Measurements from ENCODE around the gene PLA2G2C. TPM values are rescaled to one million over a fixed set of nuclear protein-coding genes. Genes with fewer than 3 reads are reported as not detected.

The PLA2G2C gene
- total RNA-seq, 1 donor from 2014 or later, result not detected

- intact Hi-C loops (cut with DNase I), result no loop called here
- TF ChIP-seq POLR2AphosphoS5 (IDR thresholded peaks at IDR 0.05; ENCODE audit: insufficient read depth in 1 of 2, low read depth in 1 of 2) (no peak), POLR2A (IDR thresholded peaks at IDR 0.05) (no peak)
- TF ChIP-seq, protein P1, sequence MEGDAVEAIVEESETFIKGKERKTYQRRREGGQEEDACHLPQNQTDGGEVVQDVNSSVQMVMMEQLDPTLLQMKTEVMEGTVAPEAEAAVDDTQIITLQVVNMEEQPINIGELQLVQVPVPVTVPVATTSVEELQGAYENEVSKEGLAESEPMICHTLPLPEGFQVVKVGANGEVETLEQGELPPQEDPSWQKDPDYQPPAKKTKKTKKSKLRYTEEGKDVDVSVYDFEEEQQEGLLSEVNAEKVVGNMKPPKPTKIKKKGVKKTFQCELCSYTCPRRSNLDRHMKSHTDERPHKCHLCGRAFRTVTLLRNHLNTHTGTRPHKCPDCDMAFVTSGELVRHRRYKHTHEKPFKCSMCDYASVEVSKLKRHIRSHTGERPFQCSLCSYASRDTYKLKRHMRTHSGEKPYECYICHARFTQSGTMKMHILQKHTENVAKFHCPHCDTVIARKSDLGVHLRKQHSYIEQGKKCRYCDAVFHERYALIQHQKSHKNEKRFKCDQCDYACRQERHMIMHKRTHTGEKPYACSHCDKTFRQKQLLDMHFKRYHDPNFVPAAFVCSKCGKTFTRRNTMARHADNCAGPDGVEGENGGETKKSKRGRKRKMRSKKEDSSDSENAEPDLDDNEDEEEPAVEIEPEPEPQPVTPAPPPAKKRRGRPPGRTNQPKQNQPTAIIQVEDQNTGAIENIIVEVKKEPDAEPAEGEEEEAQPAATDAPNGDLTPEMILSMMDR (IDR thresholded peaks at IDR 0.05), result no peak
- H3K4me3 ChIP-seq, result peak overlapping the region in 1 of 2 donors; percentile 49
- no peak for DNase-seq (ENCODE audit: extremely low spot score in 2 of 2)
- H3K9me3 ChIP-seq, result no peaks in the 10 kb centered on the region
- H3K36me3 ChIP-seq, result no peaks in the 10 kb centered on the region
- no peak overlapping the region for H3K27ac ChIP-seq
- peaks cover 17% of the 10 kb centered on the region for H3K4me1 ChIP-seq
- H3K27me3 ChIP-seq, result no peaks in the 10 kb centered on the region
Measured at GRCh38 chr1:20184997-20185833, 1.1 kb downstream of the PLA2G2C start.

- TF ChIP-seq POLR2AphosphoS5 (IDR thresholded peaks at IDR 0.05; ENCODE audit: insufficient read depth in 1 of 2, low read depth in 1 of 2) (no peak), POLR2A (IDR thresholded peaks at IDR 0.05) (no peak)
- TF ChIP-seq, protein P1 (IDR thresholded peaks at IDR 0.05), result no peak
- no peak overlapping the region for H3K4me3 ChIP-seq
- DNase-seq (ENCODE audit: extremely low spot score in 2 of 2), result no peak
- H3K27ac ChIP-seq, result no peak overlapping the region
- H3K4me1 ChIP-seq, result peaks cover 17% of the 10 kb centered on the region
- intact Hi-C loops (cut with DNase I), result no loop called here
- H3K27me3 ChIP-seq, result no peaks in the 10 kb centered on the region
- no peaks in the 10 kb centered on the region for H3K9me3 ChIP-seq
- no peaks in the 10 kb centered on the region for H3K36me3 ChIP-seq
Measured at GRCh38 chr1:20184481-20184900, 1.8 kb downstream of the PLA2G2C start.

GRCh38 chr1:20183616-20184271, 2.6 kb downstream of the PLA2G2C start:
- Histone ChIP-seq H3K4me1 (peaks cover 17% of the 10 kb centered on the region), H3K27me3 (no peaks in the 10 kb centered on the region), H3K9me3 (no peaks in the 10 kb centered on the region), H3K36me3 (no peaks in the 10 kb centered on the region), H3K27ac (no peak overlapping the region), H3K4me3 (no peak overlapping the region)
- intact Hi-C loops (cut with DNase I), result no loop called here
- DNase-seq (ENCODE audit: extremely low spot score in 2 of 2), result no peak
- TF ChIP-seq POLR2AphosphoS5 (IDR thresholded peaks at IDR 0.05; ENCODE audit: insufficient read depth in 1 of 2, low read depth in 1 of 2) (no peak), POLR2A (IDR thresholded peaks at IDR 0.05) (no peak)
- TF ChIP-seq, protein P1 (IDR thresholded peaks at IDR 0.05), result no peak

- TF ChIP-seq, protein P1 (IDR thresholded peaks at IDR 0.05), result no peak
- TF ChIP-seq POLR2AphosphoS5 (IDR thresholded peaks at IDR 0.05; ENCODE audit: insufficient read depth in 1 of 2, low read depth in 1 of 2) (no peak), POLR2A (IDR thresholded peaks at IDR 0.05) (no peak)
- Histone ChIP-seq H3K27me3 (no peaks in the 10 kb centered on the region), H3K4me1 (peaks cover 17% of the 10 kb centered on the region), H3K9me3 (no peaks in the 10 kb centered on the region), H3K36me3 (no peaks in the 10 kb centered on the region), H3K4me3 (no peak overlapping the region), H3K27ac (no peak overlapping the region)
- no peak for DNase-seq (ENCODE audit: extremely low spot score in 2 of 2)
- intact Hi-C loops (cut with DNase I), result no loop called here
Measured at GRCh38 chr1:20183035-20183434, 3.3 kb downstream of the PLA2G2C start.

DNA sequence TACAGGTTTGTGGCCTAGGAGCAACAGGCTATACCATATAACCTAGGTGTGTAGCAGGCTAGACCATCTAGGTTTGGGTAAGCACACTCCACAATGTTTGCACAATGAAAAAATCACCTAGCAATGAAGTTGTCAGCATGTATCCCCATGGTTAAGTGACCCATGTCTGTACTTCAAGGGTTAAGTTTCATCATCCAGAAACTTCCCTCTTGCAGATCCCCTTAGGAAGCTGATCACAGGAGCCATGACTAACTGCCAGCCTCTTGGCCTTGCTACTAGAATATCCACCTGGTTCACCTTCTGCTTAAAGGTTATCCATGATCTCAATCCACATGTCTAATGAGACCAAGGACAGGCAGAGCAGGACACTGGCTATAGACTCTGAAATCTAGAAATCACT, 3.9 kb downstream of the PLA2G2C start:
- TF ChIP-seq, protein P1 (IDR thresholded peaks at IDR 0.05), result no peak
- TF ChIP-seq POLR2A (IDR thresholded peaks at IDR 0.05), result no peak
- no peak for TF ChIP-seq POLR2AphosphoS5 (IDR thresholded peaks at IDR 0.05; ENCODE audit: insufficient read depth in 1 of 2, low read depth in 1 of 2)

More for the DNA sequence above, 3.9 kb downstream of the PLA2G2C start:
- H3K4me3 ChIP-seq, result no peak overlapping the region
- no peaks in the 10 kb centered on the region for H3K9me3 ChIP-seq
- H3K27me3 ChIP-seq, result no peaks in the 10 kb centered on the region
- no peak for DNase-seq (ENCODE audit: extremely low spot score in 2 of 2)
- intact Hi-C loops (cut with DNase I), result no loop called here
- H3K36me3 ChIP-seq, result no peaks in the 10 kb centered on the region
- H3K4me1 ChIP-seq, result peaks cover 17% of the 10 kb centered on the region
- no peak overlapping the region for H3K27ac ChIP-seq

Measured in vagina (tissue), 2 donors.